GM12801 (cell line): Measurements from ENCODE around the gene IFNA14.
"Not testable (repeated sequence)": the region's sequence is repeated elsewhere in the genome, so short reads cannot be mapped to it uniquely, and the experiment has no call there.

ENCODE experiments used
- TF ChIP-seq, protein P1 (sequence below): IDR thresholded peaks from one replicate; pipeline ENCODE4 v1.5.1; 2011; ENCODE audit warnings: control low read depth; ENCODE audit not compliant: insufficient read length; ENCODE audit errors: extremely low read depth

Gene IFNA14

GRCh38 chr9:21234153-21234687 lies 5.6 kb downstream of the IFNA14 start:
- TF ChIP-seq, protein P1, sequence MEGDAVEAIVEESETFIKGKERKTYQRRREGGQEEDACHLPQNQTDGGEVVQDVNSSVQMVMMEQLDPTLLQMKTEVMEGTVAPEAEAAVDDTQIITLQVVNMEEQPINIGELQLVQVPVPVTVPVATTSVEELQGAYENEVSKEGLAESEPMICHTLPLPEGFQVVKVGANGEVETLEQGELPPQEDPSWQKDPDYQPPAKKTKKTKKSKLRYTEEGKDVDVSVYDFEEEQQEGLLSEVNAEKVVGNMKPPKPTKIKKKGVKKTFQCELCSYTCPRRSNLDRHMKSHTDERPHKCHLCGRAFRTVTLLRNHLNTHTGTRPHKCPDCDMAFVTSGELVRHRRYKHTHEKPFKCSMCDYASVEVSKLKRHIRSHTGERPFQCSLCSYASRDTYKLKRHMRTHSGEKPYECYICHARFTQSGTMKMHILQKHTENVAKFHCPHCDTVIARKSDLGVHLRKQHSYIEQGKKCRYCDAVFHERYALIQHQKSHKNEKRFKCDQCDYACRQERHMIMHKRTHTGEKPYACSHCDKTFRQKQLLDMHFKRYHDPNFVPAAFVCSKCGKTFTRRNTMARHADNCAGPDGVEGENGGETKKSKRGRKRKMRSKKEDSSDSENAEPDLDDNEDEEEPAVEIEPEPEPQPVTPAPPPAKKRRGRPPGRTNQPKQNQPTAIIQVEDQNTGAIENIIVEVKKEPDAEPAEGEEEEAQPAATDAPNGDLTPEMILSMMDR = no peak

GRCh38 chr9:21233258-21233657 lies 6.5 kb downstream of the IFNA14 start:
- TF ChIP-seq, protein P1 = no peak

- TF ChIP-seq, protein P1 = no peak
These were observed 11.7 kb downstream of the IFNA14 start, which contains the start of gene IFNA17 for GRCh38 chr9:21228122-21228521. IFNA17 (minus strand) TSS chr9:21228222; CDS start chr9:21228173, 49 bp downstream.

DNA sequence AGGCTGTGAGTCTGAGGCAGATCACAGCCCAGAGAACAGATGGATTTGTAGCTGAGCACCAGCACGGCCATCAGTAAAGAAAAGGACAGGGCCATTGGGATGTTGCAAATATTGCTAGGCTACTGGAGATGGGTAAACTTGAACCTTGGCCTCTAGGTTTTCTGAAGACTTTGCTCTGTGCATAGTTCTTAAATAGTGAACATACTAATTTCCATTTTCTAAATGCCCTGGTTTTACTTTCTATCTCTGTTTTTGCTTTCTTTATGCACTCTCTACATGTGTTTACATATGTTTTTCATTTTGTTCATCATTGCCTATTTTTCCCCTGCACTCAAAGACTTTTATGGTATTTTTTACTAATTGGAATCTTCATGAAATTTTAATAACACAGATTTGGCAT lies 22.6 kb downstream of the IFNA14 start, which contains the start of gene IFNA16:
IFNA16 (minus strand) TSS at position 101 of the 400 bp plus-strand sequence; CDS start at position 95, 6 bp downstream.
- TF ChIP-seq, protein P1 = not testable (repeated sequence)

- TF ChIP-seq, protein P1 = no peak
These were observed 29.5 kb downstream of the IFNA14 start for GRCh38 chr9:21210311-21210710.

DNA sequence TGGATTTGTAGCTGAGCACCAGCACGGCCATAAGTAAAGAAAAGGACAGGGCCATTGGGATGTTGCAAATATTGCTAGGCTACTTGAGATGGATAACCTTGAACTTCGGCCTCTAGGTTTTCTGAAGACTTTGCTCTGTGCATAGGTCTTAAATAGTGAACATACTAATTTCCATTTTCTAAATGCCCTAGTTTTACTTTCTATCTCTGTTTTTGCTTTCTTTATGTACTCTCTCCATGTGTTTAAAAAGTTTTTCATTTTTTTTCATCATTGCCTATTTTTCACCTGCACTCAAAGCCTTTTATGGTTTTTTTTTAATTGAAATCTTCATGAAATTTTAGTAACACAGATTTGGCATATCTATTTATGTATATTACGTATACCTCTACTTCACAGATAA lies 32.8 kb downstream of the IFNA14 start, which contains the start of gene IFNA10:
IFNA10 (minus strand) TSS at position 101 of the 400 bp plus-strand sequence; CDS start at position 55, 46 bp downstream.
- TF ChIP-seq, protein P1 = not testable (repeated sequence)

DNA sequence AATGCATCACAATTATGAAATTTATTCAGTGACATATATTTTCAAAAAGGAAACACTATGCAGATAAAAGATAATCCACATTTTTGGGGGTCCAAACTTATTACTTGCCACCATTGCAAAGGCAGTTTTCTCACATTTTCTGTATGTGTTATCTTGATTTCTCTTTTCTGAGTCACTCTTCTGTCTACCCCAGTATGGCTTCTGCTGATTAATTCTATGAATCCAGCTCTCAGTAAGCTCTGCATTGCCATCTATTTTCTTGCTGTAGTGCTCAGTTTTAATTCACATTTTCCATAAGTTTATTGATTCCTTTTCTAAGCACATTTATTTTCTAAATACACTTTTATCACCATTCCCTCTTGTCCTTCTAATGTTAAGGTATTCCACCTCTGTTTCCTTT lies 34.6 kb downstream of the IFNA14 start:
- TF ChIP-seq, protein P1 = no peak
